Muscle of leg (tissue), 11 donors: ENCODE measurements around the gene SCGB1A1. TPM values are rescaled to one million over a fixed set of nuclear protein-coding genes. Genes with fewer than 3 reads are reported as not detected.
A peak's percentile ranks its signal among the peaks of the same experiment; 100 is the strongest.

Source experiments
- DNase-seq: peaks from one replicate; pipeline ENCODE4 v3.0.0; 2013
- H3K27ac ChIP-seq: one replicate; pipeline ENCODE4 v1.5.1; 2013; ENCODE audit warnings: mild to moderate bottlenecking, low read length, control low read depth
- H3K27me3 ChIP-seq: one replicate; pipeline ENCODE4 v1.6.1; 2013; ENCODE audit warnings: low read length; ENCODE audit not compliant: control insufficient read depth, insufficient read depth
- H3K36me3 ChIP-seq: one replicate; pipeline ENCODE4 v1.6.1; 2013; ENCODE audit warnings: low read length; ENCODE audit not compliant: control insufficient read depth, insufficient read depth
- H3K4me1 ChIP-seq: one replicate; pipeline ENCODE4 v1.6.1; 2013; ENCODE audit warnings: low read length; ENCODE audit not compliant: control insufficient read depth, insufficient read depth
- H3K4me3 ChIP-seq: one replicate; pipeline ENCODE4 v1.5.1; 2013; ENCODE audit warnings: low read length, control low read depth
- H3K9me3 ChIP-seq: replicated peaks from 2 replicates; pipeline ENCODE4 v1.6.1; 2013; ENCODE audit warnings: low read depth, low read length; ENCODE audit not compliant: control insufficient read depth
- WGBS: methylation state at CpG from one replicate; pipeline ENCODE4 v1.1.5; 2013; ENCODE audit warnings: missing lambda C conversion rate; ENCODE audit not compliant: insufficient coverage; 5-methylcytosine and 5-hydroxymethylcytosine counted together
- polyA plus RNA-seq, 8 donors: library from polyadenylated mRNA; unstranded; fragments of 120-200 nt; gene quantifications; one replicate each; pipeline versions ENCODE4 v1.2.1 to v1.2.3, GENCODE V29; 2013; ENCODE audit warnings: inconsistent platforms in 1 of 8, low replicate concordance in 1 of 8; ENCODE audit not compliant: insufficient read length in 8 of 8, insufficient read depth in 1 of 8
- total RNA-seq: library from RNA; stranded (reverse); fragments of 120-200 nt; gene quantifications from one replicate; pipeline ENCODE4 v1.2.4, GENCODE V29; 2013

SCGB1A1 gene
- total and polyA plus RNA-seq, 9 donors, result 1.7 TPM; not detected in 8

- 38% methylated on average over 19 of the region's 22 CpGs for WGBS
- peak overlapping the region; percentile 97 for H3K27ac ChIP-seq
- H3K36me3 ChIP-seq, result no peaks in the 10 kb centered on the region
- no peaks in the 10 kb centered on the region for H3K27me3 ChIP-seq
- peaks cover 72% of the 10 kb centered on the region for H3K4me1 ChIP-seq
- no peak overlapping the region for H3K4me3 ChIP-seq
- peak; percentile 63 for DNase-seq
- H3K9me3 ChIP-seq, result no peaks in the 10 kb centered on the region
Observed at GRCh38 chr11:62398011-62398994, 20.5 kb upstream of the SCGB1A1 start.

GRCh38 chr11:62399172-62399877 lies 19.5 kb upstream of the SCGB1A1 start:
- Histone ChIP-seq H3K27me3 (no peaks in the 10 kb centered on the region), H3K27ac (peak overlapping the region; percentile 97), H3K4me1 (peaks cover 75% of the 10 kb centered on the region), H3K9me3 (no peaks in the 10 kb centered on the region), H3K36me3 (no peaks in the 10 kb centered on the region), H3K4me3 (no peak overlapping the region)
- DNase-seq, result peak; percentile 40
- 41% methylated on average over 8 of the region's 10 CpGs for WGBS

GRCh38 chr11:62399878-62400266 lies 19.0 kb upstream of the SCGB1A1 start:
- no peaks in the 10 kb centered on the region for H3K9me3 ChIP-seq
- peak; percentile 95 for DNase-seq
- 6% methylated on average over 6 of the region's 7 CpGs for WGBS
- peaks cover 74% of the 10 kb centered on the region for H3K4me1 ChIP-seq
- no peaks in the 10 kb centered on the region for H3K36me3 ChIP-seq
- no peak overlapping the region for H3K4me3 ChIP-seq
- no peaks in the 10 kb centered on the region for H3K27me3 ChIP-seq
- peak overlapping the region; percentile 97 for H3K27ac ChIP-seq

- Histone ChIP-seq H3K4me3 (no peak overlapping the region), H3K27ac (peak overlapping the region; percentile 97), H3K36me3 (no peaks in the 10 kb centered on the region), H3K4me1 (peaks cover 73% of the 10 kb centered on the region), H3K9me3 (no peaks in the 10 kb centered on the region), H3K27me3 (no peaks in the 10 kb centered on the region)
- DNase-seq, result no peak
- no CpG with 5 or more reads among the region's 6 CpGs for WGBS
Observed at GRCh38 chr11:62400281-62400680, 18.6 kb upstream of the SCGB1A1 start.

GRCh38 chr11:62400760-62401159 lies 18.1 kb upstream of the SCGB1A1 start:
- no peak overlapping the region for H3K4me3 ChIP-seq
- H3K27ac ChIP-seq, result peak overlapping the region; percentile 97
- H3K27me3 ChIP-seq, result no peaks in the 10 kb centered on the region
- peak; percentile 98 for DNase-seq
- peaks cover 72% of the 10 kb centered on the region for H3K4me1 ChIP-seq
- 2% methylated on average over 7 of the region's 9 CpGs for WGBS
- no peaks in the 10 kb centered on the region for H3K9me3 ChIP-seq
- H3K36me3 ChIP-seq, result no peaks in the 10 kb centered on the region

- DNase-seq, result no peak
- H3K27ac ChIP-seq, result peak overlapping the region; percentile 97
- H3K9me3 ChIP-seq, result no peaks in the 10 kb centered on the region
- H3K27me3 ChIP-seq, result no peaks in the 10 kb centered on the region
- H3K4me1 ChIP-seq, result peaks cover 74% of the 10 kb centered on the region
- 90% methylated on average over 3 of the region's 5 CpGs for WGBS
- no peaks in the 10 kb centered on the region for H3K36me3 ChIP-seq
- H3K4me3 ChIP-seq, result no peak overlapping the region
Observed at GRCh38 chr11:62401356-62401755, 17.5 kb upstream of the SCGB1A1 start.

GRCh38 chr11:62401811-62402210 lies 17.0 kb upstream of the SCGB1A1 start:
- H3K27me3 ChIP-seq, result no peaks in the 10 kb centered on the region
- H3K27ac ChIP-seq, result peak overlapping the region; percentile 97
- 27% methylated on average over 3 of the region's 7 CpGs for WGBS
- H3K9me3 ChIP-seq, result no peaks in the 10 kb centered on the region
- no peaks in the 10 kb centered on the region for H3K36me3 ChIP-seq
- H3K4me3 ChIP-seq, result no peak overlapping the region
- no peak for DNase-seq
- H3K4me1 ChIP-seq, result peaks cover 78% of the 10 kb centered on the region

GRCh38 chr11:62402226-62402959 lies 16.4 kb upstream of the SCGB1A1 start:
- Histone ChIP-seq H3K27ac (peak overlapping the region; percentile 97), H3K4me1 (peaks cover 75% of the 10 kb centered on the region), H3K36me3 (no peaks in the 10 kb centered on the region), H3K4me3 (no peak overlapping the region), H3K27me3 (no peaks in the 10 kb centered on the region), H3K9me3 (no peaks in the 10 kb centered on the region)
- WGBS, result 47% methylated on average over 11 of the region's 15 CpGs
- peak; percentile 62 for DNase-seq

- H3K27ac ChIP-seq, result peak overlapping the region; percentile 52
- no peaks in the 10 kb centered on the region for H3K9me3 ChIP-seq
- peaks cover 69% of the 10 kb centered on the region for H3K4me1 ChIP-seq
- no peaks in the 10 kb centered on the region for H3K36me3 ChIP-seq
- no peak for DNase-seq
- 63% methylated on average over 4 of the region's 12 CpGs for WGBS
- no peak overlapping the region for H3K4me3 ChIP-seq
- no peaks in the 10 kb centered on the region for H3K27me3 ChIP-seq
Observed at GRCh38 chr11:62402960-62403730, 15.7 kb upstream of the SCGB1A1 start.
